ENCODE measurements around the gene CNKSR1.

CNKSR1 gene

GRCh38 chr1:26233903-26234643, 56.8 kb downstream of the CNKSR1 start, which contains the start of gene CEP85:
Gene CEP85 (plus strand): TSS chr1:26234200. CDS start chr1:26239784, 5,584 bp downstream.
- no peak for TF ChIP-seq JUND (IDR thresholded peaks at IDR 0.05; ENCODE audit: low read depth)
- in situ Hi-C loops (cut with HindIII; ENCODE audit: low pct_unique_long_range_greater_than_20kb, low sequenced_read_pairs) = no loop called here
- peak; percentile 90 to 97 for DNase-seq (ENCODE audit: low read depth in 1 of 2, low spot score in 1 of 2)

- DNase-seq (ENCODE audit: low read depth in 1 of 2, low spot score in 1 of 2) = peak in 1 of 2 experiments; percentile 43
- in situ Hi-C loops (cut with HindIII; ENCODE audit: low pct_unique_long_range_greater_than_20kb, low sequenced_read_pairs) = no loop called here
- TF ChIP-seq JUND (IDR thresholded peaks at IDR 0.05; ENCODE audit: low read depth) = no peak
These were observed 57.5 kb downstream of the CNKSR1 start for GRCh38 chr1:26234644-26235370.

GRCh38 chr1:26237230-26237966, 60.1 kb downstream of the CNKSR1 start:
- in situ Hi-C loops (cut with HindIII; ENCODE audit: low pct_unique_long_range_greater_than_20kb, low sequenced_read_pairs) = no loop called here
- TF ChIP-seq JUND (IDR thresholded peaks at IDR 0.05; ENCODE audit: low read depth) = no peak
- peak in 1 of 2 experiments; percentile 27 for DNase-seq (ENCODE audit: low read depth in 1 of 2, low spot score in 1 of 2)
